Nucleus accumbens (tissue), 56 donors: ENCODE data around the gene OR8H3.
"Not testable (repeated sequence)": the region's sequence is repeated elsewhere in the genome, so short reads cannot be mapped to it uniquely, and the experiment has no call there.

Experiments used
- DNase-seq, 56 donors: peaks; one replicate each; lab custom pipeline; 2025; lab: John Stamatoyannopoulos, UW

OR8H3 gene

DNA sequence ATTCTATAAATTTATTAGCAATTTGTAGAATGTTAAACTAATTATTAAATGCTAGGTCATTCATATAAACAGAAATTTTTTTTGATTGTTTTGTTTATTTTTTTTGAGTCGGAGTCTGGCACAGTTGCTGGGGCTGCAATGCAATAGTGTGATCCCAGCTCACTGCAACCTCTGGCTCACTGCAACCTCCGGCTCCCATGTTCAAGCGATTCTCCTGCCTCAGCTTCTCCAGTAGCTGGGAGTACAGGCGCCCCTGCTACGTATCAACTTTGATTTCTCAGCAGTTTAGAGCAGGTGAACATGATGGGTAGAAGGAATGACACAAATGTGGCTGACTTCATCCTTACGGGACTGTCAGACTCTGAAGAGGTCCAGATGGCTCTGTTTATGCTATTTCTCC lies at the start of gene OR8H3:
TSS of gene OR8H3 (plus strand) at position 301 of the 400 bp plus-strand sequence. CDS start at position 301, 0 bp downstream.
- no peak for DNase-seq

DNA sequence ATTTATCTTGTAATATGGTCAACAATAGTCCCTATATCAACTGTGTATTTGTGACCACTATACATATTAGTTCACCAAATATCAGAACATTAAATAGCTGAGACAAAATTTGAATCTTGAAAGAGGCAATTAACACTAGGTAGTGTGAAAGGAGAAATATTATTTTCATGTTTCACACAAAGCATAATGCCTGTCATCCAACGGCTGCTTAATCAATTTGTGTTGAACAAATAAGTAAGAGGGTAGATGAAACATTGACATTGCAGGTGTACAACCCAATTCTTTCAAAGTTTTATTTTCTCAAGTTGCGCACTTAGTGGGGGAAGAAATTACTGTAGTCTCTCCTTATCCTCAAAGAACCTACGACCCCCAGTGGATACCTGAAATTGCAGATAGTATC lies 32.5 kb upstream of the OR8H3 start:
- DNase-seq: no peak

- DNase-seq: no peak
These were observed 29.2 kb upstream of the OR8H3 start, which contains the start of gene OR8I2 for GRCh38 chr11:56093008-56093407. Gene OR8I2 (plus strand): TSS chr11:56093308. CDS start chr11:56093308, 0 bp downstream.

GRCh38 chr11:56103210-56103737 lies 18.9 kb upstream of the OR8H3 start, which contains the start of gene OR8H2:
Gene OR8H2 (plus strand): TSS chr11:56103687. CDS start chr11:56105043, 1,356 bp downstream.
- no peak for DNase-seq

GRCh38 chr11:56140151-56140661 lies 18.0 kb downstream of the OR8H3 start, which contains the start of gene OR8J3:
Gene OR8J3 (minus strand): TSS chr11:56140201. CDS start chr11:56137718, 2,483 bp downstream.
- no peak for DNase-seq

GRCh38 chr11:56143681-56144080 lies 21.5 kb downstream of the OR8H3 start:
- not testable (repeated sequence) for DNase-seq

GRCh38 chr11:56151376-56151775 lies 29.2 kb downstream of the OR8H3 start:
- DNase-seq: no peak

DNA sequence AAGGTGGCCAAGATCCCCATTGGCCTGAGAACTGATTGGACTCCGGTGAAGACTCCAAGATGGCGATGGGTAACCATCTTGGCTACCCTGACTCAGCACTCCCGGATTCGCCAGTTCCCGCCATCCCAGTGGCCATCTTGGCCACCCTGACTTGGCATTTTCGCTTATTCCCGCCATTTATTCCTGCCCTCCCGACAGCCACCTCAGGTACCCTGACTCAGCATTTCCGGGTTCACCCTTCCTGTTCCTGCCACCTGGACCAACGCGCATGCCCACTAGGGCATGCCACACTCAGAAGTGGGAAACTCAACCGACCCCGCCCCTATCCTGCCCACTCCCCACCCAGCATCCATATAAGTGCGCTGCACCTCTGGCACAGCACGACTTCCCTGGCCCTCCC lies 30.2 kb downstream of the OR8H3 start:
- no peak for DNase-seq

DNA sequence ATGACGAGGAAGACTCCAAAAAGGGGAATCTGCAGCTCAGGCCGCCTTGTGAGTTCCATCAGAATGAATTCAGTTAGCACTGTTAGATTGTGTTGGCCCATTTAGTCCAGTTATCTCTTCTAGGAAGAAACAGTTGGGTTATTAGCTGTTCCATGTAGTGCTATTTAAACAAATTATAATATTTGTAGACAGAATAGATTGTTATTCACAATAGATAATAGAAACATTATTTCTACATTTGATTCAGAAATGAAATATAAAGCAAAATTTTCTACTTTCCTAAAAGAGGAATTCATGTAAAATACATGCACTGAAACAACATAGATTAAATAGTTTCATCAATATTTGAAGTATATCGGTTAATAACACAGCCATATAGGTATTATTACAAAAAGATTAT lies 38.0 kb downstream of the OR8H3 start, which contains the start of gene OR8K5:
TSS of gene OR8K5 (minus strand) at position 101 of the 400 bp plus-strand sequence. CDS start at position 101, 0 bp downstream.
- no peak for DNase-seq

- no peak for DNase-seq
These were observed 41.6 kb downstream of the OR8H3 start for GRCh38 chr11:56163804-56164203.

DNA sequence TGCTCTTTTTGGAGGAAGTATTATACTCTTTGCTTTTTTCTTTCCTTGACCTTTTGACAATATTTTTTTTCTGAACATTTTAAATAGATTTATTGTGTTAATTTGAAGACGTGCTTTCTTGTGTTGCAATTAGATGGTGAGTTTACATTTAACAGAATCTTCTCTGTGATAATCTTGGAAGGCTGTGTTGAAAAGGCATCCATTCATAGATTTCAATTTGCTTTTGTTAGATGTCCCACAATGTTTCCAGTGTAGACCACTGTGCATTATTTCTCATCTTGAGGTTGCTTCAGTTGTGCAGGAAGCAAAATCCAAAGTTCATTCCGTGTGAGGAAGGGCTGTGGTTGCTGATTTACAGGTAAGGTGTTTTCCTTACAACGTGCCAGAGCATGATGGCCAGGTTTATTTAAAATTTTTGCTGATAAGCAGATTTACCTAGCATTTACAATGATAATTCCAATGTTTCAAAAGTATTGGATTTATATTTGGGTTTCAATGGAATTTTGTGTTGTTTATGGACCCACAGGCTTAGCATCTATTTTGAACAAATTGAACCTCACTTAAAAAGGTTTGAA lies 50.2 kb downstream of the OR8H3 start:
- no peak for DNase-seq
